Keratinocyte (primary cell): ENCODE measurements around the gene PRSS12. TPM values are rescaled to one million over a fixed set of nuclear protein-coding genes. Genes with fewer than 3 reads are reported as not detected.

Experiments
- DNase-seq: peaks from one replicate; pipeline ENCODE4 v3.0.0-alpha.2; 2011; ENCODE audit warnings: low read depth, missing footprints, low spot score
- FAIRE-seq: peaks from 2 replicates; lab custom pipeline; 2011; peaks lifted over from hg19 to GRCh38; lab: Jason Lieb, UNC
- H2AFZ ChIP-seq: 2 replicates; pipeline ENCODE4 v1.6.0; 2012; ENCODE audit warnings: low read length, control low read depth, inconsistent platforms; ENCODE audit not compliant: control insufficient read depth
- H3K27ac ChIP-seq: 2 replicates; pipeline ENCODE4 v1.5.1; 2011; ENCODE audit warnings: low read length; ENCODE audit not compliant: control insufficient read depth, insufficient read depth
- H3K27me3 ChIP-seq: 3 replicates; pipeline ENCODE4 v1.6.0; 2011; ENCODE audit warnings: low read length; ENCODE audit not compliant: control insufficient read depth, insufficient read depth; ENCODE audit errors: extremely low read depth
- H3K36me3 ChIP-seq, 2 experiments: 2 replicates in 1 of 2; 3 replicates in 1 of 2; pipeline ENCODE4 v1.5.1; 2011; ENCODE audit warnings: low read length in 2 of 2, mild to moderate bottlenecking in 1 of 2; ENCODE audit not compliant: control insufficient read depth in 2 of 2, insufficient read depth in 2 of 2; ENCODE audit errors: extremely low read depth in 1 of 2
- H3K4me1 ChIP-seq: 3 replicates; pipeline ENCODE4 v1.5.1; 2011; ENCODE audit warnings: low read length; ENCODE audit not compliant: control insufficient read depth, insufficient read depth; ENCODE audit errors: extremely low read depth
- H3K4me2 ChIP-seq: 3 replicates; pipeline ENCODE4 v1.6.0; 2011; ENCODE audit warnings: low read depth, low read length; ENCODE audit not compliant: control insufficient read depth, insufficient read depth; ENCODE audit errors: extremely low read depth
- H3K4me3 ChIP-seq, 3 experiments: fragments of 200-600 bp in 1 of 3; sonication (generic) in 1 of 3; 2 replicates in 2 of 3; 3 replicates in 1 of 3; pipeline ENCODE4 v1.5.1; 2011 to 2016; ENCODE audit warnings: low read length in 3 of 3, mild to moderate bottlenecking in 3 of 3, control low read depth in 2 of 3, inconsistent platforms in 1 of 3, low read depth in 1 of 3, mixed read lengths in 1 of 3, mixed run types in 1 of 3, moderate library complexity in 1 of 3; ENCODE audit not compliant: control insufficient read depth in 2 of 3, insufficient read depth in 2 of 3; ENCODE audit errors: extremely low read depth in 1 of 3
- H3K79me2 ChIP-seq: 2 replicates; pipeline ENCODE4 v1.6.0; 2012; ENCODE audit warnings: low read length; ENCODE audit not compliant: control insufficient read depth, insufficient read depth
- H3K9ac ChIP-seq: 3 replicates; pipeline ENCODE4 v1.6.0; 2011; ENCODE audit warnings: low read length; ENCODE audit not compliant: control insufficient read depth, insufficient read depth; ENCODE audit errors: extremely low read depth
- H3K9me1 ChIP-seq: 3 replicates; pipeline ENCODE4 v1.6.0; 2011; ENCODE audit warnings: low read length; ENCODE audit not compliant: control insufficient read depth, insufficient read depth; ENCODE audit errors: extremely low read depth
- H3K9me3 ChIP-seq: 2 replicates; pipeline ENCODE4 v1.5.1; 2012; ENCODE audit warnings: low read depth, low read length; ENCODE audit not compliant: control insufficient read depth
- H4K20me1 ChIP-seq: 3 replicates; pipeline ENCODE4 v1.6.0; 2011; ENCODE audit warnings: low read length; ENCODE audit not compliant: control insufficient read depth, insufficient read depth; ENCODE audit errors: extremely low read depth
- CTCF ChIP-seq, 3 experiments: IDR thresholded peaks in 1 of 3; conservative IDR thresholded peaks in 1 of 3; optimal IDR thresholded peaks in 1 of 3; 2 replicates in 2 of 3; 3 replicates in 1 of 3; pipeline versions ENCODE3 to v1.5.1; 2011; ENCODE audit warnings: low read length in 3 of 3, mild to moderate bottlenecking in 3 of 3, moderate library complexity in 2 of 3, control low read depth in 1 of 3, inconsistent platforms in 1 of 3; ENCODE audit not compliant: insufficient read depth in 2 of 3; ENCODE audit errors: extremely low read depth in 1 of 3
- EZH2 ChIP-seq: IDR thresholded peaks from one replicate; pipeline ENCODE4 v1.6.1; 2012; ENCODE audit warnings: inconsistent platforms, mild to moderate bottlenecking, low read length, moderate library complexity
- dilution Hi-C: fragments of 300-500 bp; cut with MboI; formaldehyde crosslinking; loops from one replicate; pipeline ENCODE4 v1.7.0; 2020; ENCODE audit warnings: low sequenced_read_pairs; ENCODE audit not compliant: extremely low pct_ligation_motif_present
- polyA plus RNA-seq, 5 experiments: library from polyadenylated mRNA; depleted of rRNA in 3 of 5; stranded (reverse) in 3 of 5; stranded (forward) in 1 of 5; unstranded in 1 of 5; fragments of >200 nt; gene quantifications; 1 replicate in 1 of 5; 2 replicates in 3 of 5; 3 replicates in 1 of 5; pipeline versions ENCODE4 v1.2.1 to v1.2.3, GENCODE V29; 2011 to 2012; ENCODE audit warnings: missing spikeins in 2 of 5, low read depth in 1 of 5, low replicate concordance in 1 of 5

Gene PRSS12
- polyA plus RNA-seq, 1 donor (not counting 4 experiments of a cell fraction or from before 2014, with no cell fraction given): 16.6 TPM

- no peak for TF ChIP-seq CTCF (optimal IDR thresholded peaks at IDR 0.05 in 1 of 3, IDR thresholded peaks at IDR 0.05 in 1 of 3, conservative IDR thresholded peaks at IDR 0.05 in 1 of 3; ENCODE audit: extremely low read depth in 1 of 3, insufficient read depth in 2 of 3, low read length in 3 of 3)
- TF ChIP-seq EZH2: no peak
- DNase-seq: no peak
- Histone ChIP-seq H4K20me1 (no peaks in the 10 kb centered on the region), H3K4me2 (no peak overlapping the region), H3K27ac (no peak overlapping the region), H3K4me1 (peaks cover 17% of the 10 kb centered on the region), H3K9me1 (no peaks in the 10 kb centered on the region), H2AFZ (no peak overlapping the region), H3K27me3 (no peaks in the 10 kb centered on the region), H3K9ac (no peak overlapping the region), H3K36me3 (no peaks in the 10 kb centered on the region), H3K9me3 (no peaks in the 10 kb centered on the region), H3K4me3 (no peak overlapping the region), H3K79me2 (peaks cover 10% of the 10 kb centered on the region)
- dilution Hi-C loops: no loop called here
- no peak for FAIRE-seq
Observed at GRCh38 chr4:118344801-118345200, 8.0 kb downstream of the PRSS12 start.

- Histone ChIP-seq H3K27ac (no peak overlapping the region), H3K36me3 (no peaks in the 10 kb centered on the region), H3K79me2 (peaks cover 10% of the 10 kb centered on the region), H3K9me1 (no peaks in the 10 kb centered on the region), H4K20me1 (no peaks in the 10 kb centered on the region), H3K27me3 (no peaks in the 10 kb centered on the region), H3K4me2 (no peak overlapping the region), H3K4me3 (no peak overlapping the region), H3K9ac (no peak overlapping the region), H3K9me3 (no peaks in the 10 kb centered on the region), H3K4me1 (peaks cover 28% of the 10 kb centered on the region), H2AFZ (no peak overlapping the region)
- dilution Hi-C loops: no loop called here
- DNase-seq: no peak
- TF ChIP-seq CTCF (optimal IDR thresholded peaks at IDR 0.05 in 1 of 3, IDR thresholded peaks at IDR 0.05 in 1 of 3, conservative IDR thresholded peaks at IDR 0.05 in 1 of 3; ENCODE audit: extremely low read depth in 1 of 3, insufficient read depth in 2 of 3, low read length in 3 of 3): no peak
- TF ChIP-seq EZH2: no peak
- FAIRE-seq: no peak
Observed at GRCh38 chr4:118343501-118343900, 9.3 kb downstream of the PRSS12 start.
